ENCODE measurements around the gene MCCC2. TPM values are rescaled to one million over a fixed set of nuclear protein-coding genes. Genes with fewer than 3 reads are reported as not detected.

MCCC2 gene
- total RNA-seq, 1 experiment from 2014 or later, result 113 TPM

GRCh38 chr5:71705421-71705820 is 118.3 kb downstream of the MCCC2 start:
- DNase-seq, result no peak
- POLR2A ChIA-PET, result no interaction called here
- H3K36me3 ChIP-seq (ENCODE audit: control insufficient read depth, insufficient read depth, low read length), result no peaks in the 10 kb centered on the region

GRCh38 chr5:71706906-71707305 is 119.8 kb downstream of the MCCC2 start:
- peaks cover 10% of the 10 kb centered on the region for H3K27me3 Mint-ChIP-seq (ENCODE audit: insufficient read depth, unreplicated experiment)
- no peak overlapping the region for H3K27ac Mint-ChIP-seq (ENCODE audit: unreplicated experiment)
- H3K4me3 ChIP-seq (ENCODE audit: low read depth, low read length), result no peak overlapping the region
- no peaks in the 10 kb centered on the region for H3K9me3 Mint-ChIP-seq (ENCODE audit: unreplicated experiment)
- H3K9me3 ChIP-seq, result no peaks in the 10 kb centered on the region
- intact Hi-C loops (cut with micrococcal nuclease; ENCODE audit: unreplicated experiment), result no loop called here
- DNase-seq, result no peak
- CTCF ChIA-PET, result no interaction called here
- no peak for TF ChIP-seq CTCF (IDR thresholded peaks at IDR 0.05; ENCODE audit: insufficient read depth in 1 of 2, low read depth in 1 of 2, low read length in 1 of 2, severe bottlenecking in 1 of 2, unreplicated experiment in 1 of 2)
- no peaks in the 10 kb centered on the region; the same call in 1 of the 2 replicates for H3K27me3 ChIP-seq (replicated peaks; ENCODE audit: control insufficient read depth, insufficient read depth, low read length)
- H3K4me1 Mint-ChIP-seq (ENCODE audit: low read depth, unreplicated experiment), result peaks cover 6% of the 10 kb centered on the region
- H3K4me3 Mint-ChIP-seq (ENCODE audit: unreplicated experiment), result no peak overlapping the region
- POLR2A ChIA-PET, result no interaction called here
- H3K4me1 ChIP-seq, result no peaks in the 10 kb centered on the region
- no peaks in the 10 kb centered on the region for H3K36me3 Mint-ChIP-seq (ENCODE audit: insufficient read depth, unreplicated experiment)
- no TSS peak for BruUV-seq (replicated peaks)
- H3K36me3 ChIP-seq (ENCODE audit: control insufficient read depth, insufficient read depth, low read length), result no peaks in the 10 kb centered on the region

More at GRCh38 chr5:71705421-71705820, 118.3 kb downstream of the MCCC2 start:
- Histone ChIP-seq H3K9me3 (no peaks in the 10 kb centered on the region), H3K4me1 (no peaks in the 10 kb centered on the region), H3K27me3 (replicated peaks; ENCODE audit: control insufficient read depth, insufficient read depth, low read length) (no peaks in the 10 kb centered on the region; the same call in 1 of the 2 replicates), H3K4me3 (ENCODE audit: low read depth, low read length) (no peak overlapping the region)
- CTCF ChIA-PET, result no interaction called here
- H3K27ac Mint-ChIP-seq (ENCODE audit: unreplicated experiment), result no peak overlapping the region
- intact Hi-C loops (cut with micrococcal nuclease; ENCODE audit: unreplicated experiment), result no loop called here
- H3K4me1 Mint-ChIP-seq (ENCODE audit: low read depth, unreplicated experiment), result peaks cover 6% of the 10 kb centered on the region
- TF ChIP-seq CTCF (IDR thresholded peaks at IDR 0.05; ENCODE audit: insufficient read depth in 1 of 2, low read depth in 1 of 2, low read length in 1 of 2, severe bottlenecking in 1 of 2, unreplicated experiment in 1 of 2), result no peak
- no peaks in the 10 kb centered on the region for H3K9me3 Mint-ChIP-seq (ENCODE audit: unreplicated experiment)
- H3K4me3 Mint-ChIP-seq (ENCODE audit: unreplicated experiment), result no peak overlapping the region
- no peaks in the 10 kb centered on the region for H3K36me3 Mint-ChIP-seq (ENCODE audit: insufficient read depth, unreplicated experiment)
- no TSS peak for BruUV-seq (replicated peaks)
- H3K27me3 Mint-ChIP-seq (ENCODE audit: insufficient read depth, unreplicated experiment), result peaks cover 7% of the 10 kb centered on the region

Other genes with a start within 250 kb of the MCCC2 start
- gene BDP1, start 131.7 kb upstream of the MCCC2 start, total RNA-seq (2022), result 27.5 and 30.5 TPM in 2 replicates
- not detected in 2 replicates for gene CARTPT, start 131.9 kb downstream of the MCCC2 start, total RNA-seq (2022)